Measurements from ENCODE around the gene ADGRG3.

Gene ADGRG3

GRCh38 chr16:57725554-57725953 is 57.4 kb downstream of the ADGRG3 start:
- H3K27me3 ChIP-seq (ENCODE audit: insufficient read depth, poor library complexity, severe bottlenecking) = no peaks in the 10 kb centered on the region
- no peak overlapping the region for H3K4me3 ChIP-seq (replicated peaks; ENCODE audit: insufficient read depth, low read length)
- no peak for DNase-seq (ENCODE audit: low read depth in 1 of 2, low spot score in 1 of 2)
- no peak for TF ChIP-seq POLR2AphosphoS5 (IDR thresholded peaks at IDR 0.05; ENCODE audit: low read depth)
- TF ChIP-seq GABPA (IDR thresholded peaks at IDR 0.05; ENCODE audit: low read depth) = no peak
- no peak for TF ChIP-seq SPI1 (IDR thresholded peaks at IDR 0.05; ENCODE audit: borderline replicate concordance, low read depth)
- TF ChIP-seq CTCF (IDR thresholded peaks at IDR 0.05; ENCODE audit: insufficient read depth, low read length) = no peak
- no peak for TF ChIP-seq REST (IDR thresholded peaks at IDR 0.05; ENCODE audit: insufficient replicate concordance, low read depth)
- no peak overlapping the region for H3K27ac ChIP-seq (replicated peaks)

GRCh38 chr16:57725976-57726375 is 57.9 kb downstream of the ADGRG3 start:
- DNase-seq (ENCODE audit: low read depth in 1 of 2, low spot score in 1 of 2) = no peak
- Histone ChIP-seq H3K27ac (replicated peaks) (no peak overlapping the region), H3K4me3 (replicated peaks; ENCODE audit: insufficient read depth, low read length) (no peak overlapping the region), H3K27me3 (ENCODE audit: insufficient read depth, poor library complexity, severe bottlenecking) (no peaks in the 10 kb centered on the region)
- TF ChIP-seq POLR2AphosphoS5 (IDR thresholded peaks at IDR 0.05; ENCODE audit: low read depth) (no peak), SPI1 (IDR thresholded peaks at IDR 0.05; ENCODE audit: borderline replicate concordance, low read depth) (no peak), CTCF (IDR thresholded peaks at IDR 0.05; ENCODE audit: insufficient read depth, low read length) (no peak), GABPA (IDR thresholded peaks at IDR 0.05; ENCODE audit: low read depth) (no peak), REST (IDR thresholded peaks at IDR 0.05; ENCODE audit: insufficient replicate concordance, low read depth) (no peak)

GRCh38 chr16:57726433-57726947 is 58.4 kb downstream of the ADGRG3 start:
- TF ChIP-seq GABPA (IDR thresholded peaks at IDR 0.05; ENCODE audit: low read depth) = no peak
- no peak for TF ChIP-seq SPI1 (IDR thresholded peaks at IDR 0.05; ENCODE audit: borderline replicate concordance, low read depth)
- no peak for TF ChIP-seq POLR2AphosphoS5 (IDR thresholded peaks at IDR 0.05; ENCODE audit: low read depth)
- no peak for TF ChIP-seq REST (IDR thresholded peaks at IDR 0.05; ENCODE audit: insufficient replicate concordance, low read depth)
- no peak for TF ChIP-seq CTCF (IDR thresholded peaks at IDR 0.05; ENCODE audit: insufficient read depth, low read length)
- Histone ChIP-seq H3K4me3 (replicated peaks; ENCODE audit: insufficient read depth, low read length) (no peak overlapping the region), H3K27ac (replicated peaks) (no peak overlapping the region), H3K27me3 (ENCODE audit: insufficient read depth, poor library complexity, severe bottlenecking) (no peaks in the 10 kb centered on the region)
- no peak for DNase-seq (ENCODE audit: low read depth in 1 of 2, low spot score in 1 of 2)
